Keratinocyte (primary cell): ENCODE measurements around the gene L3MBTL2.

Experiments
- EZH2 ChIP-seq: IDR thresholded peaks from one replicate; pipeline ENCODE4 v1.6.1; 2012; ENCODE audit warnings: inconsistent platforms, mild to moderate bottlenecking, low read length, moderate library complexity
- TF ChIP-seq, protein P1 (sequence below), 3 experiments: IDR thresholded peaks in 1 of 3; conservative IDR thresholded peaks in 1 of 3; optimal IDR thresholded peaks in 1 of 3; 2 replicates in 2 of 3; 3 replicates in 1 of 3; pipeline versions ENCODE3 to v1.5.1; 2011; ENCODE audit warnings: low read length in 3 of 3, mild to moderate bottlenecking in 3 of 3, moderate library complexity in 2 of 3, control low read depth in 1 of 3, inconsistent platforms in 1 of 3; ENCODE audit not compliant: insufficient read depth in 2 of 3; ENCODE audit errors: extremely low read depth in 1 of 3

DNA sequence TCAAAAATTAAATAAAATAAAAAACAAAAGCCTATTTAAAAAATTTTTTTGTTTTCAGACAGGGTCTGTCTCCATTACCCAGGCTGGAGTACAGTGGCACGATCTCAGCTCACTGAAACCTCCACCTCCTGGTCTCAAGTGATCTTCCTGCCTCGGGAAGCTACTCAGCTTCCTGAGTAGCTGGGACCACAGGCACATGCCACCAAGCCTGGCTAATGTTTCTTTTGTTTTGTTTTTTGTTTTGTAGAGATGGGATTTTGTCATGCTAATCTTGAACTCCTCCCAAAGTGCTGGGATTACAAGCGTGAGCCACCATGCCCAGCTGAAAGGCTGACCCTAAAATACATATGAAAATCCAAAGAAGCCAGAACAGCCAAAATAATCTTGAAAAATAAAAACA is 20.4 kb upstream of the L3MBTL2 start:
- TF ChIP-seq, protein P1, sequence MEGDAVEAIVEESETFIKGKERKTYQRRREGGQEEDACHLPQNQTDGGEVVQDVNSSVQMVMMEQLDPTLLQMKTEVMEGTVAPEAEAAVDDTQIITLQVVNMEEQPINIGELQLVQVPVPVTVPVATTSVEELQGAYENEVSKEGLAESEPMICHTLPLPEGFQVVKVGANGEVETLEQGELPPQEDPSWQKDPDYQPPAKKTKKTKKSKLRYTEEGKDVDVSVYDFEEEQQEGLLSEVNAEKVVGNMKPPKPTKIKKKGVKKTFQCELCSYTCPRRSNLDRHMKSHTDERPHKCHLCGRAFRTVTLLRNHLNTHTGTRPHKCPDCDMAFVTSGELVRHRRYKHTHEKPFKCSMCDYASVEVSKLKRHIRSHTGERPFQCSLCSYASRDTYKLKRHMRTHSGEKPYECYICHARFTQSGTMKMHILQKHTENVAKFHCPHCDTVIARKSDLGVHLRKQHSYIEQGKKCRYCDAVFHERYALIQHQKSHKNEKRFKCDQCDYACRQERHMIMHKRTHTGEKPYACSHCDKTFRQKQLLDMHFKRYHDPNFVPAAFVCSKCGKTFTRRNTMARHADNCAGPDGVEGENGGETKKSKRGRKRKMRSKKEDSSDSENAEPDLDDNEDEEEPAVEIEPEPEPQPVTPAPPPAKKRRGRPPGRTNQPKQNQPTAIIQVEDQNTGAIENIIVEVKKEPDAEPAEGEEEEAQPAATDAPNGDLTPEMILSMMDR (optimal IDR thresholded peaks at IDR 0.05 in 1 of 3, IDR thresholded peaks at IDR 0.05 in 1 of 3, conservative IDR thresholded peaks at IDR 0.05 in 1 of 3; ENCODE audit: extremely low read depth in 1 of 3, insufficient read depth in 2 of 3, low read length in 3 of 3): no peak
- no peak for TF ChIP-seq EZH2
